H1 (cell line): ENCODE data around the gene LRRC32. TPM values are rescaled to one million over a fixed set of nuclear protein-coding genes. Genes with fewer than 3 reads are reported as not detected.

Experiments used
- CTCF ChIA-PET: fragments of 300-600 bp; sonication (Branson Sonifier 250); formaldehyde crosslinking; loops from one replicate; lab custom pipeline; 2021; ENCODE audit not compliant: partially characterized antibody; lab: Charles Lee
- POLR2A ChIA-PET: fragments of 300-600 bp; sonication (Branson Sonifier 250); formaldehyde crosslinking; loops from one replicate; lab custom pipeline; 2021; ENCODE audit warnings: inconsistent platforms; ENCODE audit not compliant: partially characterized antibody; lab: Charles Lee
- DNase-seq, 2 experiments: peaks; one replicate each; pipeline versions ENCODE4 v3.0.0 to v3.0.0-alpha.2; 2010 to 2022; ENCODE audit warnings: low spot score in 2 of 2, low read depth in 1 of 2, mixed read lengths in 1 of 2
- FAIRE-seq: peaks from 2 replicates; lab custom pipeline; 2011; peaks lifted over from hg19 to GRCh38; lab: Jason Lieb, UNC
- H2AFZ ChIP-seq: 2 replicates; pipeline ENCODE4 v1.8.1; 2012; ENCODE audit warnings: low read length, inconsistent platforms
- H2AK5ac ChIP-seq: 2 replicates; pipeline ENCODE4 v1.6.1; 2013; ENCODE audit warnings: low read depth, low read length
- H2BK120ac ChIP-seq: replicated peaks from 2 replicates; pipeline ENCODE3; 2013; ENCODE audit warnings: low read depth, low read length, inconsistent platforms
- H2BK12ac ChIP-seq: 2 replicates; pipeline ENCODE4 v1.6.1; 2013; ENCODE audit warnings: low read depth, low read length
- H2BK15ac ChIP-seq: 2 replicates; pipeline ENCODE4 v1.6.1; 2013; ENCODE audit warnings: low read length
- H2BK20ac ChIP-seq: 2 replicates; pipeline ENCODE4 v1.6.1; 2013; ENCODE audit warnings: low read length
- H2BK5ac ChIP-seq: 2 replicates; pipeline ENCODE4 v1.6.1; 2013; ENCODE audit warnings: low read depth, low read length
- H3K14ac ChIP-seq: 2 replicates; pipeline ENCODE4 v1.6.1; 2013; ENCODE audit warnings: inconsistent platforms; ENCODE audit not compliant: insufficient read length
- H3K18ac ChIP-seq: 2 replicates; pipeline ENCODE4 v1.6.1; 2013; ENCODE audit warnings: low read length; ENCODE audit errors: extremely low read depth
- H3K23ac ChIP-seq: 2 replicates; pipeline ENCODE4 v1.6.1; 2013; ENCODE audit warnings: inconsistent platforms; ENCODE audit not compliant: insufficient read length
- H3K23me2 ChIP-seq: 2 replicates; pipeline ENCODE4 v1.6.1; 2013; ENCODE audit warnings: low read depth, low read length
- H3K27ac ChIP-seq: 2 replicates; pipeline ENCODE4 v1.6.1; 2011; ENCODE audit warnings: low read depth, low read length, inconsistent platforms
- H3K27me3 ChIP-seq, 4 experiments: replicated peaks in 1 of 4; 1 replicate in 1 of 4; 2 replicates in 3 of 4; pipeline versions ENCODE4 v1.6.1 to v1.8.1; 2011 to 2013; ENCODE audit warnings: low read length in 3 of 4, mild to moderate bottlenecking in 3 of 4, inconsistent platforms in 2 of 4, mixed read lengths in 2 of 4, moderate library complexity in 1 of 4; ENCODE audit not compliant: control insufficient read depth in 3 of 4, insufficient read depth in 3 of 4; ENCODE audit errors: extremely low read depth in 1 of 4
- H3K36me3 ChIP-seq, 4 experiments: 2 replicates each; pipeline versions ENCODE4 v1.6.1 to v1.8.1; 2011 to 2013; ENCODE audit warnings: mild to moderate bottlenecking in 4 of 4, low read length in 3 of 4, moderate library complexity in 2 of 4, control low read depth in 1 of 4, inconsistent platforms in 1 of 4; ENCODE audit not compliant: insufficient read depth in 4 of 4, control insufficient read depth in 2 of 4
- H3K4ac ChIP-seq: replicated peaks from 2 replicates; pipeline ENCODE3; 2013; ENCODE audit warnings: low read length, low read depth, mixed read lengths, inconsistent platforms; ENCODE audit not compliant: insufficient read length
- H3K4me1 ChIP-seq, 4 experiments: replicated peaks in 1 of 4; 1 replicate in 1 of 4; 2 replicates in 3 of 4; pipeline versions ENCODE4 v1.6.1 to v1.8.1; 2011 to 2013; ENCODE audit warnings: low read length in 3 of 4, inconsistent platforms in 2 of 4, mixed read lengths in 1 of 4; ENCODE audit not compliant: insufficient read depth in 4 of 4, control insufficient read depth in 3 of 4
- H3K4me2 ChIP-seq, 2 experiments: 2 replicates each; pipeline versions ENCODE4 v1.6.1 to v1.8.1; 2011 to 2013; ENCODE audit warnings: low read depth in 2 of 2, low read length in 2 of 2, control low read depth in 1 of 2, inconsistent platforms in 1 of 2, mild to moderate bottlenecking in 1 of 2; ENCODE audit not compliant: insufficient read depth in 1 of 2
- H3K4me3 ChIP-seq, 4 experiments: fragments of 200-600, 300-600 bp in 1 of 4; sonication (generic), shearing (Covaris generic), sonication (Bioruptor Twin) in 1 of 4; 2 replicates each; pipeline versions ENCODE4 v1.5.1 to v1.8.1; 2011 to 2016; ENCODE audit warnings: low read length in 4 of 4, low read depth in 3 of 4, control low read depth in 2 of 4, inconsistent platforms in 2 of 4, mild to moderate bottlenecking in 2 of 4, mixed read lengths in 1 of 4, moderate library complexity in 1 of 4; ENCODE audit not compliant: insufficient read depth in 2 of 4; ENCODE audit errors: extremely low read depth in 1 of 4
- H3K56ac ChIP-seq: replicated peaks from 2 replicates; pipeline ENCODE3; 2013; ENCODE audit warnings: low read depth, mild to moderate bottlenecking, mixed read lengths, low read length, inconsistent platforms; ENCODE audit not compliant: insufficient read length
- H3K79me1 ChIP-seq: 2 replicates; pipeline ENCODE4 v1.6.1; 2013; ENCODE audit warnings: low read depth, low read length, control low read depth
- H3K79me2 ChIP-seq, 2 experiments: 2 replicates each; pipeline versions ENCODE4 v1.6.1 to v1.8.1; 2012 to 2013; ENCODE audit warnings: low read length in 2 of 2, mild to moderate bottlenecking in 2 of 2, inconsistent platforms in 1 of 2; ENCODE audit not compliant: insufficient read depth in 2 of 2, control insufficient read depth in 1 of 2
- H3K9ac ChIP-seq, 4 experiments: replicated peaks in 1 of 4; 1 replicate in 1 of 4; 2 replicates in 3 of 4; pipeline versions ENCODE4 v1.6.1 to v1.8.1; 2011 to 2013; ENCODE audit warnings: low read depth in 3 of 4, low read length in 3 of 4, control low read depth in 2 of 4, mild to moderate bottlenecking in 2 of 4, moderate library complexity in 2 of 4, inconsistent platforms in 1 of 4; ENCODE audit errors: extremely low read depth in 1 of 4
- H3K9me3 ChIP-seq, 2 experiments: 2 replicates each; pipeline versions ENCODE4 v1.6.1 to v1.8.1; 2012 to 2013; ENCODE audit warnings: mild to moderate bottlenecking in 2 of 2, moderate library complexity in 2 of 2, control low read depth in 1 of 2, inconsistent platforms in 1 of 2, low read depth in 1 of 2, low read length in 1 of 2, mixed read lengths in 1 of 2; ENCODE audit not compliant: insufficient read depth in 2 of 2
- H4K20me1 ChIP-seq, 2 experiments: replicated peaks in 1 of 2; 2 replicates each; pipeline versions ENCODE3 to v1.8.1; 2011 to 2013; ENCODE audit warnings: inconsistent platforms in 2 of 2, low read length in 2 of 2, mild to moderate bottlenecking in 1 of 2; ENCODE audit not compliant: insufficient read depth in 2 of 2, control insufficient read depth in 1 of 2
- H4K5ac ChIP-seq: 2 replicates; pipeline ENCODE4 v1.6.1; 2013; ENCODE audit warnings: low read length, low read depth, mixed read lengths, inconsistent platforms; ENCODE audit not compliant: insufficient read length
- H4K8ac ChIP-seq: 2 replicates; pipeline ENCODE4 v1.8.0; 2013; ENCODE audit warnings: mild to moderate bottlenecking, moderate library complexity, low read length, inconsistent platforms; ENCODE audit not compliant: insufficient read depth; ENCODE audit errors: extremely low read depth
- H4K91ac ChIP-seq: replicated peaks from 2 replicates; pipeline ENCODE3; 2013; ENCODE audit warnings: low read length, mixed read lengths, inconsistent platforms; ENCODE audit not compliant: insufficient read length
- CEBPB ChIP-seq: IDR thresholded peaks from 2 replicates; pipeline ENCODE4 v1.6.1; 2012; ENCODE audit warnings: low read depth, low read length
- EGR1 ChIP-seq: IDR thresholded peaks from 2 replicates; pipeline ENCODE4 v1.6.1; 2011; ENCODE audit warnings: low read depth, low read length, borderline replicate concordance
- EZH2 ChIP-seq: fragments of 200-600 bp; sonication (generic); IDR thresholded peaks from 2 replicates; pipeline ENCODE4 v1.7.1; 2012; ENCODE audit warnings: low read depth, mild to moderate bottlenecking, moderate library complexity, low read length, inconsistent platforms; ENCODE audit not compliant: severe bottlenecking
- POU5F1 ChIP-seq: IDR thresholded peaks from 2 replicates; pipeline ENCODE4 v1.6.1; 2011; ENCODE audit warnings: low read depth, mild to moderate bottlenecking, low read length, moderate library complexity
- RBBP5 ChIP-seq: IDR thresholded peaks from 2 replicates; pipeline ENCODE4 v1.7.1; 2012; ENCODE audit warnings: low read depth, mild to moderate bottlenecking, inconsistent platforms, low read length, moderate library complexity, borderline replicate concordance
- SIRT6 ChIP-seq: IDR thresholded peaks from one replicate; pipeline ENCODE4 v1.7.1; 2012; ENCODE audit warnings: low read length, inconsistent platforms
- TBP ChIP-seq: IDR thresholded peaks from 2 replicates; pipeline ENCODE4 v1.6.1; 2011; ENCODE audit warnings: low read depth, low read length, improper control_type of control experiment
- YY1 ChIP-seq: IDR thresholded peaks from 2 replicates; pipeline ENCODE4 v1.6.1; 2011; ENCODE audit warnings: low read depth, mild to moderate bottlenecking, low read length
- WGBS, 2 experiments: shearing (Covaris generic) in 1 of 2; methylation state at CpG; one replicate each; pipeline versions ENCODE4 v1.1.6 to v1.1.7; 2013 to 2015; ENCODE audit warnings: low lambda C conversion rate in 2 of 2, mixed read lengths in 2 of 2, inconsistent platforms in 1 of 2, low coverage in 1 of 2, missing lambda C conversion rate in 1 of 2; ENCODE audit not compliant: insufficient replicate concordance in 2 of 2, insufficient coverage in 1 of 2, insufficient read length in 1 of 2; ENCODE audit errors: extremely low coverage in 1 of 2, missing lambda C conversion rate in 1 of 2; 5-methylcytosine and 5-hydroxymethylcytosine counted together
- polyA plus RNA-seq, 7 experiments: library from polyadenylated mRNA; depleted of rRNA in 3 of 7; stranded (reverse) in 5 of 7; unstranded in 2 of 7; fragments of >200 nt in 5 of 7; fragments of 200-250 nt in 2 of 7; gene quantifications; 1 replicate in 5 of 7; 2 replicates in 1 of 7; 4 replicates in 1 of 7; pipeline versions ENCODE4 v1.2.1 to v1.2.3, GENCODE V29; 2011 to 2013; ENCODE audit warnings: missing spikeins in 2 of 7, mixed read lengths in 2 of 7
- total RNA-seq: library from RNA; stranded (reverse); fragmentation: NEBNext Ultra II Directional; extraction: Animal tissue kit (Norgen Biotek cat#: 25700); gene quantifications from 2 replicates; pipeline ENCODE4 v1.2.1, GENCODE V29; 2021

LRRC32 gene
- total and polyA plus RNA-seq, 2 of the 8 experiments (the other 6 are each of a cell fraction or from before 2014, with no cell fraction given) = 0.99 to 1.9 TPM

DNA sequence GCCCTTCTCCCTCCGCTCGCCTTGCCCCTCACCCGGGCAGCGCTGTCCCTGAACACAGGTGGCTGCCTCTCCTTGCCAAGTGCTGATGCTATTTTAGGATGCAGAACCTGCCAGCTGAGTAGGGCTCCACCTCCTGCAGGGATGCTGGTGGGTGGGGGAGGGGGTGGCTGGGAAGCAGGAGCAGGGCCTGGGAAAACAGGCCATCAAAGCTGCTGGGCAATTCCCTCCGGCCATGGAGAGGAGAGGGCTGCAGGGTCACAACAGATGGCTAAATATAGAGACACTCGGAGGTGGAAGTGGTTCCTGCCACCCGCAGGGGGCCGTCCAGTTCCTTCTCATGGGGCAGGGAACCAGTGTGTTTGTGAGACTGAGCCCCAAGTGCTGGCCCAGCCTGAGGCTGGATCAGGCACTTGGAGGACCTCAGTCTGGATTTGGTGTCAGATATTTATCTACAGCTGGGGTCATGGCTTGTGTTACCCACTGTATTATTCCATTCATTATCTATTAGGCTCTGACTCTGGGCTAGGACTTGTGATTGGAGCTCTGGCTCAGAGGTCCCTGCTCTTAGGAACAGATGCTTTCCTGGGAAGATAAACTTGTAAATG is 59.6 kb downstream of the LRRC32 start:
- no peak for FAIRE-seq
- Histone ChIP-seq H3K9me3 (no peaks in the 10 kb centered on the region), H3K27ac (no peak overlapping the region), H2AK5ac (peak overlapping the region; percentile 39; the same call in 1 of the 2 replicates), H3K4me2 (no peak overlapping the region; a peak in 1 of 4 replicates), H3K23me2 (0 out of 2 replicates have a peak, but pooled peaks cover 1% of the 10 kb centered on the region), H3K79me1 (no peaks in the 10 kb centered on the region), H3K4me3 (peak overlapping the region in 2 of 4 experiments; percentile 6 to 14; a peak in 1 of 8 replicates), H2AFZ (no peak overlapping the region), H4K5ac (no peak overlapping the region), H4K8ac (no peak overlapping the region), H3K36me3 (no peaks in the 10 kb centered on the region), H2BK12ac (no peak overlapping the region), H3K4ac (no peak overlapping the region), H3K27me3 (no peaks in the 10 kb centered on the region), H2BK20ac (peak overlapping the region; percentile 13; the same call in 1 of the 2 replicates)
- 89% methylated on average over 8 of the region's 8 CpGs; no CpG with 5 or more reads in 1 of the 2 experiments for WGBS, 2 experiments
- CTCF ChIA-PET = interaction anchor here (0.6 to 4.7 kb wide), 5 partner anchors 12 to 232 kb away, joined by 3 to 36 read pairs (median 4); no protein-coding TSS in a partner anchor
- TF ChIP-seq TBP (no peak), RBBP5 (no peak), POU5F1 (no peak), EGR1 (no peak), SIRT6 (no peak), EZH2 (no peak), YY1 (no peak), CEBPB (no peak)
- TF ChIP-seq, all 59 proteins: peak for 0
- Histone ChIP-seq H3K9ac (no peak overlapping the region), H4K20me1 (no peaks in the 10 kb centered on the region), H4K91ac (peak overlapping the region; percentile 60), H3K79me2 (no peaks in the 10 kb centered on the region), H2BK120ac (no peak overlapping the region), H2BK15ac (peak overlapping the region; percentile 29; the same call in 1 of the 2 replicates), H3K18ac (no peak overlapping the region; the same call in none of the 2 replicates), H3K56ac (no peak overlapping the region), H3K4me1 (peaks cover 0 to 18% (median 10%) of the 10 kb centered on the region in 4 experiments; a peak in 6 of 7 replicates), H2BK5ac (no peak overlapping the region), H3K14ac (no peak overlapping the region), H3K23ac (no peak overlapping the region)
- POLR2A ChIA-PET = interaction anchor here (0.6 kb wide), 1 partner anchor 248 kb away, joined by 3 read pairs; no protein-coding TSS in a partner anchor
- DNase-seq = peak in 1 of 2 experiments; percentile 43
